ENCODE results near the gene ARL4C. TPM values are rescaled to one million over a fixed set of nuclear protein-coding genes. Genes with fewer than 3 reads are reported as not detected.

ARL4C gene
- total and polyA plus RNA-seq, 4 donors: 6.1 to 16.2 (median 10.9) TPM

DNA sequence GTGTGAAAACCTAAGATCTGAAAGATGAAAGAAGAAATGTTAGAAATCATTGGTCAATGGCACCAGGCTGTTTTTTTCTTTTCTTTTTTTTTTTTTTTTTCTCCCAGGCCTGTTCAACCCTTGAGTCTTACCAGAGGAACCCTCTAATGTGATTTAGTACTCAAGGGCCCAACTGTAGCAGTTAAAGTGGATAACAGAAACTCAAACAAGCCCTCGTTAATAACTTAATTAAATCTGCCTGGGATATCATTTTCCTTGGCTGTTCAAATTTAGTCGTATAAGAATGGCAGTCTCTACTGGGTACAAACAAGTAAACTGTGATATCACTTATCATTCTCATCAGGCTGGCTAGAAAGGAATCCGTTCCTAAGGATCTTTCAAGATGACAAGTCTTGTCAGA, 16.5 kb downstream of the ARL4C start:
- TF ChIP-seq, protein P1, sequence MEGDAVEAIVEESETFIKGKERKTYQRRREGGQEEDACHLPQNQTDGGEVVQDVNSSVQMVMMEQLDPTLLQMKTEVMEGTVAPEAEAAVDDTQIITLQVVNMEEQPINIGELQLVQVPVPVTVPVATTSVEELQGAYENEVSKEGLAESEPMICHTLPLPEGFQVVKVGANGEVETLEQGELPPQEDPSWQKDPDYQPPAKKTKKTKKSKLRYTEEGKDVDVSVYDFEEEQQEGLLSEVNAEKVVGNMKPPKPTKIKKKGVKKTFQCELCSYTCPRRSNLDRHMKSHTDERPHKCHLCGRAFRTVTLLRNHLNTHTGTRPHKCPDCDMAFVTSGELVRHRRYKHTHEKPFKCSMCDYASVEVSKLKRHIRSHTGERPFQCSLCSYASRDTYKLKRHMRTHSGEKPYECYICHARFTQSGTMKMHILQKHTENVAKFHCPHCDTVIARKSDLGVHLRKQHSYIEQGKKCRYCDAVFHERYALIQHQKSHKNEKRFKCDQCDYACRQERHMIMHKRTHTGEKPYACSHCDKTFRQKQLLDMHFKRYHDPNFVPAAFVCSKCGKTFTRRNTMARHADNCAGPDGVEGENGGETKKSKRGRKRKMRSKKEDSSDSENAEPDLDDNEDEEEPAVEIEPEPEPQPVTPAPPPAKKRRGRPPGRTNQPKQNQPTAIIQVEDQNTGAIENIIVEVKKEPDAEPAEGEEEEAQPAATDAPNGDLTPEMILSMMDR (IDR thresholded peaks at IDR 0.05; ENCODE audit: control extremely low read depth, extremely low read depth): no peak
- Histone ChIP-seq H3K9me3 (ENCODE audit: control insufficient read depth in 4 of 4, insufficient read depth in 3 of 4, low read length in 3 of 4) (no peaks in the 10 kb centered on the region), H3K36me3 (ENCODE audit: control insufficient read depth in 4 of 4, insufficient read depth in 4 of 4, low read length in 4 of 4) (no peaks in the 10 kb centered on the region), H3K9ac (ENCODE audit: insufficient read depth in 1 of 2, low read length in 2 of 2) (no peak overlapping the region), H3K4me1 (ENCODE audit: control insufficient read depth in 5 of 5, insufficient read depth in 5 of 5, low read length in 5 of 5) (no peaks in the 10 kb centered on the region), H3K27me3 (ENCODE audit: control insufficient read depth in 3 of 3, insufficient read depth in 3 of 3, low read length in 2 of 3) (peaks cover 0 to 4% (median 0%) of the 10 kb centered on the region in 3 donors), H3K4me3 (no peak overlapping the region), H3K27ac (ENCODE audit: low read depth in 1 of 2, low read length in 1 of 2) (no peak overlapping the region)
- ATAC-seq (ENCODE audit: insufficient read depth, low FRiP score) (no peak), DNase-seq (no peak)
- 77 to 90% methylated on average over 3 of the region's 3 CpGs for WGBS, 2 donors

DNA sequence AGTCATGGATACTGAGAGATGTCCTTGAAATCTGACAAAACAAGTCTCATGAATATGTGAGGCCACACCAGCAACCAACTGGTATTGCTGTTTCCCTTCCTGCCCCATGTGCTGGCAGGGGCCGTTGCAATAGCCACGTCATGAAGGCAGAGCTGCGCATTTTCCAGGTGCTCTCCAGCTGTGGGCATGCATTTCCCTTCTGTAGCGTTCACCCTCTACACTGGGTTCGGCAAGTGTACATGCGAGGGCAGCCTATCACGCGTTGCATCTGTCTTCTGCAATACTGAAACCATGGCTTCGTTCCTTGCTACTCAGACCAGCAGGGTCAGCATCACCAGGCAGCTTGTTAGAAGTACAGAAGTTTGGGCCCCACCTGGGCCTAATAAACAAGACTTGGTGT, 17.4 kb downstream of the ARL4C start:
- Histone ChIP-seq H3K9ac (ENCODE audit: insufficient read depth in 1 of 2, low read length in 2 of 2) (no peak overlapping the region), H3K4me1 (ENCODE audit: control insufficient read depth in 5 of 5, insufficient read depth in 5 of 5, low read length in 5 of 5) (no peaks in the 10 kb centered on the region), H3K27me3 (ENCODE audit: control insufficient read depth in 3 of 3, insufficient read depth in 3 of 3, low read length in 2 of 3) (peaks cover 0 to 4% (median 0%) of the 10 kb centered on the region in 3 donors), H3K9me3 (ENCODE audit: control insufficient read depth in 4 of 4, insufficient read depth in 3 of 4, low read length in 3 of 4) (no peaks in the 10 kb centered on the region), H3K27ac (ENCODE audit: low read depth in 1 of 2, low read length in 1 of 2) (no peak overlapping the region), H3K4me3 (no peak overlapping the region), H3K36me3 (ENCODE audit: control insufficient read depth in 4 of 4, insufficient read depth in 4 of 4, low read length in 4 of 4) (no peaks in the 10 kb centered on the region)
- ATAC-seq (ENCODE audit: insufficient read depth, low FRiP score) (no peak), DNase-seq (no peak)
- TF ChIP-seq, protein P1 (IDR thresholded peaks at IDR 0.05; ENCODE audit: control extremely low read depth, extremely low read depth): no peak
- WGBS, 2 donors: 92 to 94% methylated on average over 9 of the region's 9 CpGs

DNA sequence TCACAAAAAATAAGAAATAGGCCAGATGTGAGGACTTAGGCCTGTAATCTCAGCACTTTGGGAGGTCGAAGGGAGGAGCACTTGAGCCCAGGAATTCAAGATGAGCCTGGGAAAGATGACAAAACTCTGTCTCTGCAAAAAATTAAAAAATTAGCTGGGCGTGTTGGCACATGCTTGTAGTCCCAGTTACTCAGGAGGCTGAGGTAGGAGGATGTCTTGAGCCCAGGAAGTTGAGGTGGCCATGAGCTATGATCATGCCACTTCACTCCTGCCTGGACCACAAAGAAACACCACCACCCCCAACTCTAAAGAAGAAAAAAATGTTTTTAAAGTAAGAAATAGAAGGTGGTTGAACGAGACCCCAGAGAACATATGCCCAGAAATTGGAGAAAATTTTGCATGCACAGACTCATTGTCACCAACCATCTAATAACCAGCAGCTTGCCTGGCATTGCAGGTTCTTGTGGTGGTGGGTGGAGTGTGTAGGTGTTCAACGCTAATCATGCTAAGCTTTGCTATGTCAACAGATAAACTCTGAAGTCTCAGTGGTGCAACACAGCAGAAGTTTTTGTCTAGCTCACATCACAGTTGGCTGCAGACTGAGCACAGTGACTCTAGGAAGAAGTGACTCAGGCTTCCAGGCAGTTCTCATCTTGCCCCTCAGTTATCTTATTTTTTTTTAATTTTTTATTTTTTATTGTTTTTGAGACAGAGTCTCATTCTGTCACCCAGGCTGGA, 18.6 kb downstream of the ARL4C start:
- no peak overlapping the region for H3K27ac ChIP-seq (ENCODE audit: low read depth in 1 of 2, low read length in 1 of 2)
- no peaks in the 10 kb centered on the region for H3K36me3 ChIP-seq (ENCODE audit: control insufficient read depth in 4 of 4, insufficient read depth in 4 of 4, low read length in 4 of 4)
- H3K4me1 ChIP-seq (ENCODE audit: control insufficient read depth in 5 of 5, insufficient read depth in 5 of 5, low read length in 5 of 5): no peaks in the 10 kb centered on the region
- 84 to 87% methylated on average over 4 of the region's 4 CpGs for WGBS, 2 donors
- TF ChIP-seq, protein P1 (IDR thresholded peaks at IDR 0.05; ENCODE audit: control extremely low read depth, extremely low read depth): no peak
- H3K27me3 ChIP-seq (ENCODE audit: control insufficient read depth in 3 of 3, insufficient read depth in 3 of 3, low read length in 2 of 3): peaks cover 0 to 4% (median 0%) of the 10 kb centered on the region in 3 donors
- H3K4me3 ChIP-seq: no peak overlapping the region
- H3K9ac ChIP-seq (ENCODE audit: insufficient read depth in 1 of 2, low read length in 2 of 2): no peak overlapping the region
- H3K9me3 ChIP-seq (ENCODE audit: control insufficient read depth in 4 of 4, insufficient read depth in 3 of 4, low read length in 3 of 4): peaks cover 0 to 3% (median 0%) of the 10 kb centered on the region in 4 donors
- DNase-seq (no peak), ATAC-seq (ENCODE audit: insufficient read depth, low FRiP score) (no peak)

Data from lung (tissue), 12 donors.